SU-DHL-6 (cell line): Measurements from ENCODE around the gene DEGS1.

Experiments
- H2AFZ ChIP-seq: fragments of 200-600 bp; sonication (generic); 2 replicates; pipeline ENCODE4 v1.6.1; 2014; ENCODE audit warnings: low read depth, mild to moderate bottlenecking, moderate library complexity, mixed read lengths, antibody characterized with exemption, low read length; ENCODE audit not compliant: severe bottlenecking
- H3F3A ChIP-seq: fragments of 200-600 bp; shearing (Covaris generic); 2 replicates; pipeline ENCODE4 v1.6.0; 2016; ENCODE audit warnings: antibody characterized with exemption, mild to moderate bottlenecking; ENCODE audit not compliant: insufficient read depth
- H3K27ac ChIP-seq: fragments of 200-600 bp; sonication (generic); 2 replicates; pipeline ENCODE4 v1.5.1; 2016; ENCODE audit warnings: low read depth, mild to moderate bottlenecking, low read length, moderate library complexity, mixed read lengths
- H3K27me3 ChIP-seq: fragments of 200-600 bp; sonication (generic), shearing (Covaris generic); 2 replicates; pipeline ENCODE4 v1.6.0; 2014; ENCODE audit warnings: mild to moderate bottlenecking, low read length
- H3K36me3 ChIP-seq: fragments of 200-600 bp; sonication (generic); 2 replicates; pipeline ENCODE4 v1.6.1; 2014; ENCODE audit warnings: mild to moderate bottlenecking, low read length, mixed read lengths
- H3K4me2 ChIP-seq: fragments of 300-600, 200-600 bp; shearing (Covaris generic), sonication (generic); 2 replicates; pipeline ENCODE4 v1.6.0; 2014; ENCODE audit warnings: low read length, low read depth, mild to moderate bottlenecking; ENCODE audit not compliant: poor library complexity, severe bottlenecking
- H3K4me3 ChIP-seq: fragments of 200-600 bp; sonication (generic); 2 replicates; pipeline ENCODE4 v1.5.1; 2014; ENCODE audit warnings: antibody characterized with exemption, low read length, mild to moderate bottlenecking, mixed read lengths; ENCODE audit not compliant: insufficient read depth, poor library complexity, severe bottlenecking
- H3K79me2 ChIP-seq: fragments of 200-600 bp; sonication (generic); 2 replicates; pipeline ENCODE4 v1.6.1; 2014; ENCODE audit warnings: mild to moderate bottlenecking, low read length, moderate library complexity; ENCODE audit not compliant: insufficient read depth
- H3K9ac ChIP-seq: fragments of 200-600 bp; sonication (generic); 2 replicates; pipeline ENCODE4 v1.7.0; 2014; ENCODE audit warnings: mild to moderate bottlenecking, low read length
- H3K9me2 ChIP-seq: fragments of 200-600 bp; sonication (generic); replicated peaks from 2 replicates; pipeline ENCODE4 v1.6.1; 2014; ENCODE audit warnings: low read length; ENCODE audit not compliant: insufficient read depth
- H3K9me3 ChIP-seq: fragments of 200-600 bp; sonication (generic); 2 replicates; pipeline ENCODE4 v1.6.1; 2014; ENCODE audit warnings: low read length, mixed read lengths; ENCODE audit not compliant: insufficient read depth
- H4K20me1 ChIP-seq: fragments of 200-600 bp; sonication (generic); 2 replicates; pipeline ENCODE4 v1.6.1; 2014; ENCODE audit warnings: low read depth, mild to moderate bottlenecking, antibody characterized with exemption, low read length, moderate library complexity, mixed read lengths
- EZH2phosphoT487 ChIP-seq: fragments of 200-600 bp; sonication (generic), shearing (Covaris generic); conservative IDR thresholded peaks from 2 replicates; pipeline ENCODE4 v1.6.1; 2018; ENCODE audit warnings: mild to moderate bottlenecking, antibody characterized with exemption, low read length, moderate library complexity, mixed read lengths
- TF ChIP-seq, protein P1 (sequence below): fragments of 200-600 bp; sonication (generic); IDR thresholded peaks from one replicate; pipeline ENCODE4 v1.5.1; 2017; ENCODE audit warnings: antibody characterized with exemption, mild to moderate bottlenecking, low read length, moderate library complexity; ENCODE audit not compliant: insufficient read depth, poor library complexity, severe bottlenecking

The DEGS1 gene

GRCh38 chr1:224217655-224218623 is 34.9 kb downstream of the DEGS1 start:
- Histone ChIP-seq H3K79me2 (no peaks in the 10 kb centered on the region), H3K27ac (no peak overlapping the region), H3K9me3 (no peaks in the 10 kb centered on the region), H2AFZ (peak overlapping the region; percentile 59), H3K9me2 (no peaks in the 10 kb centered on the region), H3K36me3 (no peaks in the 10 kb centered on the region), H4K20me1 (no peaks in the 10 kb centered on the region), H3K9ac (no peak overlapping the region), H3K4me3 (no peak overlapping the region), H3K4me2 (no peak overlapping the region), H3K27me3 (no peaks in the 10 kb centered on the region), H3F3A (no peaks in the 10 kb centered on the region)
- no peak for TF ChIP-seq EZH2phosphoT487
- TF ChIP-seq, protein P1, sequence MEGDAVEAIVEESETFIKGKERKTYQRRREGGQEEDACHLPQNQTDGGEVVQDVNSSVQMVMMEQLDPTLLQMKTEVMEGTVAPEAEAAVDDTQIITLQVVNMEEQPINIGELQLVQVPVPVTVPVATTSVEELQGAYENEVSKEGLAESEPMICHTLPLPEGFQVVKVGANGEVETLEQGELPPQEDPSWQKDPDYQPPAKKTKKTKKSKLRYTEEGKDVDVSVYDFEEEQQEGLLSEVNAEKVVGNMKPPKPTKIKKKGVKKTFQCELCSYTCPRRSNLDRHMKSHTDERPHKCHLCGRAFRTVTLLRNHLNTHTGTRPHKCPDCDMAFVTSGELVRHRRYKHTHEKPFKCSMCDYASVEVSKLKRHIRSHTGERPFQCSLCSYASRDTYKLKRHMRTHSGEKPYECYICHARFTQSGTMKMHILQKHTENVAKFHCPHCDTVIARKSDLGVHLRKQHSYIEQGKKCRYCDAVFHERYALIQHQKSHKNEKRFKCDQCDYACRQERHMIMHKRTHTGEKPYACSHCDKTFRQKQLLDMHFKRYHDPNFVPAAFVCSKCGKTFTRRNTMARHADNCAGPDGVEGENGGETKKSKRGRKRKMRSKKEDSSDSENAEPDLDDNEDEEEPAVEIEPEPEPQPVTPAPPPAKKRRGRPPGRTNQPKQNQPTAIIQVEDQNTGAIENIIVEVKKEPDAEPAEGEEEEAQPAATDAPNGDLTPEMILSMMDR, result no peak

- Histone ChIP-seq H3K4me2 (no peak overlapping the region), H3K27me3 (no peaks in the 10 kb centered on the region), H3K9me3 (no peaks in the 10 kb centered on the region), H3K27ac (no peak overlapping the region), H3F3A (no peaks in the 10 kb centered on the region), H3K4me3 (no peak overlapping the region), H2AFZ (no peak overlapping the region), H3K36me3 (no peaks in the 10 kb centered on the region), H4K20me1 (no peaks in the 10 kb centered on the region), H3K79me2 (no peaks in the 10 kb centered on the region), H3K9me2 (no peaks in the 10 kb centered on the region), H3K9ac (no peak overlapping the region)
- TF ChIP-seq EZH2phosphoT487, result no peak
- TF ChIP-seq, protein P1, result no peak
Measured at GRCh38 chr1:224219011-224219611, 36.1 kb downstream of the DEGS1 start.

DNA sequence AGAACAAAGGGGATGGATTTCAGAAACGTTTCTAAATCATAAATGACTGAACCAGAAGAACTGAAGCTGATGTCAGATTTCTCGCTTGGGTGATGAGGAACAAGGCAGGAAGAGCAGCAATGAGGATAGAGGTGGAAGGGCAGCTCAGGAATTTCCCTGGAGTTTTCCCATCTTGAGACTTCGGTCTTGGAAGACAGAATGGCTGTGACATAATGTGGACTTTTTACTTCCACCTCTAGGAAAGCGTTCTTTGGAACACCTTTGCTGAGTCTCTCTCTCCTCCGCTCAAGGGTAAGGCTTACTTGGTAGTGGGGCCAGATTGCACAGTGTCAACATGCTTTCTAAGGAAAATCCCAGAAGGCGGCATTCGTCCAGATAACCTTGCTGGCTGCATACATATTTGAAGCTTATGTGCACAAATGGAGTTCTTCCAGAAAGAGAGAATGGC is 36.6 kb downstream of the DEGS1 start:
- Histone ChIP-seq H3K79me2 (no peaks in the 10 kb centered on the region), H4K20me1 (no peaks in the 10 kb centered on the region), H3K4me3 (no peak overlapping the region), H2AFZ (no peak overlapping the region), H3K4me2 (no peak overlapping the region), H3K9ac (no peak overlapping the region), H3K36me3 (no peaks in the 10 kb centered on the region), H3K27me3 (no peaks in the 10 kb centered on the region), H3K9me2 (no peaks in the 10 kb centered on the region), H3K27ac (no peak overlapping the region), H3F3A (no peaks in the 10 kb centered on the region), H3K9me3 (no peaks in the 10 kb centered on the region)
- no peak for TF ChIP-seq EZH2phosphoT487
- TF ChIP-seq, protein P1, result no peak
